OCI-LY7 (cell line): ENCODE results near the gene TXNL1. TPM values are rescaled to one million over a fixed set of nuclear protein-coding genes. Genes with fewer than 3 reads are reported as not detected.

Source experiments
- BruUV-seq: library from RNA; stranded (reverse); fragments of 400-500 nt; replicated peaks from 2 replicates; lab custom pipeline; 2021; lab: Mats Ljungman, UMichigan
- CTCF ChIA-PET: fragments of 300-600 bp; sonication (Branson Sonifier 250); formaldehyde crosslinking; loops from one replicate; lab custom pipeline; 2022; ENCODE audit warnings: antibody characterized with exemption; ENCODE audit not compliant: unreplicated experiment; lab: Charles Lee
- POLR2A ChIA-PET: fragments of 300-600 bp; sonication (Branson Sonifier 250); formaldehyde crosslinking; loops from one replicate; lab custom pipeline; 2022; ENCODE audit warnings: antibody characterized with exemption; lab: Charles Lee
- DNase-seq: peaks from one replicate; pipeline ENCODE4 v3.0.0-alpha.2; 2015; ENCODE audit warnings: low spot score
- H2AFZ ChIP-seq: fragments of 200-600 bp; sonication (generic), shearing (Covaris generic); 2 replicates; pipeline ENCODE4 v1.6.1; 2014; ENCODE audit warnings: mild to moderate bottlenecking, antibody characterized with exemption, low read length, moderate library complexity
- H3K27ac ChIP-seq: fragments of 200-600 bp; sonication (generic); 2 replicates; pipeline ENCODE4 v1.5.1; 2014; ENCODE audit warnings: mixed run types, low read depth, mild to moderate bottlenecking, moderate library complexity, low read length, inconsistent platforms; ENCODE audit not compliant: poor library complexity, severe bottlenecking
- H3K36me3 ChIP-seq: fragments of 200-600 bp; sonication (generic); 2 replicates; pipeline ENCODE4 v1.6.1; 2014; ENCODE audit warnings: mild to moderate bottlenecking, antibody characterized with exemption, low read length, moderate library complexity, mixed read lengths; ENCODE audit not compliant: insufficient read depth
- H3K4me1 ChIP-seq: fragments of 200-600 bp; sonication (generic); 2 replicates; pipeline ENCODE4 v1.5.1; 2014; ENCODE audit warnings: mild to moderate bottlenecking, low read length; ENCODE audit not compliant: insufficient read depth, poor library complexity, severe bottlenecking
- H3K4me2 ChIP-seq: fragments of 200-600 bp; sonication (generic); 2 replicates; pipeline ENCODE4 v1.6.1; 2014; ENCODE audit warnings: mild to moderate bottlenecking, low read length
- H3K4me3 ChIP-seq: fragments of 200-600 bp; sonication (generic); 2 replicates; pipeline ENCODE4 v1.5.1; 2014; ENCODE audit warnings: mild to moderate bottlenecking, low read depth, low read length; ENCODE audit not compliant: poor library complexity, severe bottlenecking
- H3K79me2 ChIP-seq: fragments of 200-600 bp; sonication (generic); 2 replicates; pipeline ENCODE4 v1.6.1; 2016; ENCODE audit warnings: low read depth, mild to moderate bottlenecking, low read length, moderate library complexity, mixed read lengths; ENCODE audit not compliant: insufficient read depth
- H3K9me2 ChIP-seq: fragments of 200-600 bp; sonication (generic); 2 replicates; pipeline ENCODE4 v1.6.1; 2016; ENCODE audit warnings: mild to moderate bottlenecking, low read length, mixed read lengths; ENCODE audit not compliant: insufficient read depth
- H3K9me3 ChIP-seq: fragments of 200-600 bp; sonication (generic); 2 replicates; pipeline ENCODE4 v1.6.1; 2014; ENCODE audit warnings: mild to moderate bottlenecking, mixed run types, low read length, mixed read lengths
- H4K20me1 ChIP-seq: fragments of 200-600 bp; sonication (generic); 2 replicates; pipeline ENCODE4 v1.6.1; 2014; ENCODE audit warnings: mild to moderate bottlenecking, antibody characterized with exemption, low read length, moderate library complexity, mixed read lengths; ENCODE audit not compliant: insufficient read depth
- EZH2phosphoT487 ChIP-seq: fragments of 200-600 bp; sonication (generic); IDR thresholded peaks from 2 replicates; pipeline ENCODE4 v1.6.1; 2018; ENCODE audit warnings: low read depth, borderline replicate concordance, mild to moderate bottlenecking, mixed run types, antibody characterized with exemption, low read length, moderate library complexity, mixed read lengths
- intact Hi-C: fragments of 100-400 bp; cut with micrococcal nuclease; formaldehyde crosslinking; loops from one replicate; pipeline ENCODE4 v1.10.0; 2022; ENCODE audit not compliant: unreplicated experiment
- total RNA-seq, 2 experiments: library from RNA; depleted of rRNA in 1 of 2; stranded (reverse); fragments of >200 nt in 1 of 2; shearing (Covaris generic) in 1 of 2; gene quantifications; 2 replicates each; pipeline ENCODE4 v1.2.3, GENCODE V29; 2014 to 2022
- TF ChIP-seq, protein P1 (sequence below): fragments of 200-600 bp; sonication (generic); conservative IDR thresholded peaks from 2 replicates; pipeline ENCODE4 v1.5.1; 2014; ENCODE audit warnings: mild to moderate bottlenecking, antibody characterized with exemption, low read length, moderate library complexity, mixed read lengths

TXNL1 gene
- total RNA-seq, 2 experiments from 2014 or later: 13.9 to 42.5 TPM

DNA sequence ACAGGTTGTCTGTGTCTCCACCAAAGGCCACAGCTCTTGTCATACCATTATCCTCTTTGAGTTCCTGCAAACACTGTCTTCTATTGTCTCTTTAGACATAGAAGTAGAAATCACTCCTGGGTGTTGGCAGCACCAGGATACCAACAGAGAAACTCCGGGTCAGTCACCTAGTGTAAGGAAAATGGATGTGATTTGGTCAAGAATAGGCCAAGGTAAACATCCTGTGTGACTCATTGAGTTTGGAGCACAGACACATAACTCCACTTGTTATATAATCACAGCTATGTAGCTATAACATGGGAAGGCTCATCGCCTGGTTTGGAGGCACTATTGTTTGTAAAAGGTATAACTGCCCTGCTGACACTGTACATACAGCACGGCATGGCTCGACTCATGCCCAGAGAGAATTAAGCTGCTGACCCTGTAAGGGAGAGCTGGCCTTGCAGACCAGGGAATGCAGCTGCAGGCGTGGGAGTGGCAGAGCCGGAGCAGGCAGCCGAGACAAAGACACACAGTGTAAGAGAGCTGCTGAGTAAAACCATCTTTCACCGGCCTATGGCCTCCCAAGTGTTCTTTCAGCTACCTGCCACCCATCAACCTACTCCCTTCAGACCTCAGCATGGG is 3.4 kb upstream of the TXNL1 start:
- intact Hi-C loops: no loop called here
- no peak overlapping the region for H3K4me2 ChIP-seq
- no TSS peak for BruUV-seq
- H3K9me3 ChIP-seq: no peaks in the 10 kb centered on the region
- H3K27ac ChIP-seq: no peak overlapping the region
- no peaks in the 10 kb centered on the region for H4K20me1 ChIP-seq
- peaks cover 9% of the 10 kb centered on the region for H3K4me1 ChIP-seq
- no peaks in the 10 kb centered on the region for H3K36me3 ChIP-seq
- TF ChIP-seq, protein P1, sequence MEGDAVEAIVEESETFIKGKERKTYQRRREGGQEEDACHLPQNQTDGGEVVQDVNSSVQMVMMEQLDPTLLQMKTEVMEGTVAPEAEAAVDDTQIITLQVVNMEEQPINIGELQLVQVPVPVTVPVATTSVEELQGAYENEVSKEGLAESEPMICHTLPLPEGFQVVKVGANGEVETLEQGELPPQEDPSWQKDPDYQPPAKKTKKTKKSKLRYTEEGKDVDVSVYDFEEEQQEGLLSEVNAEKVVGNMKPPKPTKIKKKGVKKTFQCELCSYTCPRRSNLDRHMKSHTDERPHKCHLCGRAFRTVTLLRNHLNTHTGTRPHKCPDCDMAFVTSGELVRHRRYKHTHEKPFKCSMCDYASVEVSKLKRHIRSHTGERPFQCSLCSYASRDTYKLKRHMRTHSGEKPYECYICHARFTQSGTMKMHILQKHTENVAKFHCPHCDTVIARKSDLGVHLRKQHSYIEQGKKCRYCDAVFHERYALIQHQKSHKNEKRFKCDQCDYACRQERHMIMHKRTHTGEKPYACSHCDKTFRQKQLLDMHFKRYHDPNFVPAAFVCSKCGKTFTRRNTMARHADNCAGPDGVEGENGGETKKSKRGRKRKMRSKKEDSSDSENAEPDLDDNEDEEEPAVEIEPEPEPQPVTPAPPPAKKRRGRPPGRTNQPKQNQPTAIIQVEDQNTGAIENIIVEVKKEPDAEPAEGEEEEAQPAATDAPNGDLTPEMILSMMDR: no peak
- TF ChIP-seq EZH2phosphoT487: no peak
- CTCF ChIA-PET: no interaction called here
- H3K4me3 ChIP-seq: no peak overlapping the region
- no peaks in the 10 kb centered on the region for H3K9me2 ChIP-seq
- no peak overlapping the region for H2AFZ ChIP-seq
- POLR2A ChIA-PET: interaction anchor here (0.7 to 4.4 kb wide), 2 partner anchors 10 to 469 kb away, joined by 3 to 25 read pairs; partner anchors contain the start of gene WDR7
- no peak for DNase-seq
- H3K79me2 ChIP-seq: peaks cover 15% of the 10 kb centered on the region

DNA sequence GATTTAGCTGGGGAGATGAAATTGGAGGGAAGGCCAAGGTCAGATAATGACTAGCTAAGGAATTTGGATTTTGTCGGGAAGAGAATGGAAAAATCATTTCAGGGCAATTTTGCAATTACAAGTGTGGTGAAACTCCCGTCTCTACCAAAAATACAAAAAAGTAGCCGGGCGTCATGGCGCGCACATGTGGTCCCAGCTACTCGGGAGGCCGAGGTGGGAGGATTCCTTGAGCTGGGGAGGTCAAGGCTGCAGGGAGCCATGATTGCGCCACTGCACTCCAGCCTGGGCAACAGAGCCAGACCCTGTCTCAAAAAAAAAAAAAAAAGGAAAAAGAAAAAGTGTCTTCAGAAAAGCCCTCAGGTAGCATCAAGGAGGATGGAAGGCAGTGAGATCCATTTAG is 1.2 kb upstream of the TXNL1 start:
- peaks cover 17% of the 10 kb centered on the region for H3K4me1 ChIP-seq
- TF ChIP-seq, protein P1: no peak
- no peak for TF ChIP-seq EZH2phosphoT487
- H3K36me3 ChIP-seq: peaks cover 9% of the 10 kb centered on the region
- peak overlapping the region; percentile 88 for H3K27ac ChIP-seq
- H3K79me2 ChIP-seq: peaks cover 37% of the 10 kb centered on the region
- no TSS peak for BruUV-seq
- H3K4me2 ChIP-seq: peak overlapping the region; percentile 93
- no peaks in the 10 kb centered on the region for H4K20me1 ChIP-seq
- no peaks in the 10 kb centered on the region for H3K9me2 ChIP-seq
- peak overlapping the region; percentile 92 for H3K4me3 ChIP-seq
- peak overlapping the region; percentile 89; the same call in 1 of the 2 replicates for H2AFZ ChIP-seq
- H3K9me3 ChIP-seq: no peaks in the 10 kb centered on the region
- intact Hi-C loops: no loop called here
- POLR2A ChIA-PET: interaction anchor here (0.7 to 4.4 kb wide), 3 partner anchors 9 to 24 kb away, joined by 3 to 25 read pairs (median 5); partner anchors contain the start of gene WDR7
- CTCF ChIA-PET: no interaction called here
- no peak for DNase-seq

DNA sequence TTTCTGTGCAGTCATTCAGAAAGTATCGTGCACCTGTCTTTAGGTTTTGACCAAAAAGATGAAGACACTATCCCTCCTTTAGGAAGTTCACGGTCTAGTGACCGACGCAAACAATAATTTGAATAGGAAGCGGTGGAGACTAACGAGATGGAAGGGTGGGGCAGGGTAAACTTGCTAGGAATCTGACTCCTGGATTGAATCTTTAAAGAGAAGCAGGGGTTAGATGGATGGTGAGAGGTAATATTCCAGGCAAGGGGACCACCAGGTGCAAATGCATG is 651 bp upstream of the TXNL1 start:
- no peaks in the 10 kb centered on the region for H4K20me1 ChIP-seq
- ChIA-PET POLR2A (interaction anchor here (4.4 kb wide), 1 partner anchor 13 kb away, joined by 25 read pairs; the partner anchor contains the start of gene WDR7), CTCF (no interaction called here)
- H3K36me3 ChIP-seq: peaks cover 14% of the 10 kb centered on the region
- H3K79me2 ChIP-seq: peaks cover 43% of the 10 kb centered on the region
- peaks cover 17% of the 10 kb centered on the region for H3K4me1 ChIP-seq
- DNase-seq: peak; percentile 31
- BruUV-seq: TSS peak; percentile 87
- peak overlapping the region; percentile 89; the same call in 1 of the 2 replicates for H2AFZ ChIP-seq
- H3K4me2 ChIP-seq: peak overlapping the region; percentile 93
- no peaks in the 10 kb centered on the region for H3K9me2 ChIP-seq
- no peaks in the 10 kb centered on the region for H3K9me3 ChIP-seq
- peak overlapping the region; percentile 88 for H3K27ac ChIP-seq
- H3K4me3 ChIP-seq: peak overlapping the region; percentile 92
- TF ChIP-seq, protein P1: no peak
- TF ChIP-seq EZH2phosphoT487: no peak
- intact Hi-C loops: no loop called here
